ENCODE results near the gene PAQR7. TPM values are rescaled to one million over a fixed set of nuclear protein-coding genes. Genes with fewer than 3 reads are reported as not detected.

The PAQR7 gene
- total RNA-seq, 1 donor from 2014 or later, result 12.6 TPM

DNA sequence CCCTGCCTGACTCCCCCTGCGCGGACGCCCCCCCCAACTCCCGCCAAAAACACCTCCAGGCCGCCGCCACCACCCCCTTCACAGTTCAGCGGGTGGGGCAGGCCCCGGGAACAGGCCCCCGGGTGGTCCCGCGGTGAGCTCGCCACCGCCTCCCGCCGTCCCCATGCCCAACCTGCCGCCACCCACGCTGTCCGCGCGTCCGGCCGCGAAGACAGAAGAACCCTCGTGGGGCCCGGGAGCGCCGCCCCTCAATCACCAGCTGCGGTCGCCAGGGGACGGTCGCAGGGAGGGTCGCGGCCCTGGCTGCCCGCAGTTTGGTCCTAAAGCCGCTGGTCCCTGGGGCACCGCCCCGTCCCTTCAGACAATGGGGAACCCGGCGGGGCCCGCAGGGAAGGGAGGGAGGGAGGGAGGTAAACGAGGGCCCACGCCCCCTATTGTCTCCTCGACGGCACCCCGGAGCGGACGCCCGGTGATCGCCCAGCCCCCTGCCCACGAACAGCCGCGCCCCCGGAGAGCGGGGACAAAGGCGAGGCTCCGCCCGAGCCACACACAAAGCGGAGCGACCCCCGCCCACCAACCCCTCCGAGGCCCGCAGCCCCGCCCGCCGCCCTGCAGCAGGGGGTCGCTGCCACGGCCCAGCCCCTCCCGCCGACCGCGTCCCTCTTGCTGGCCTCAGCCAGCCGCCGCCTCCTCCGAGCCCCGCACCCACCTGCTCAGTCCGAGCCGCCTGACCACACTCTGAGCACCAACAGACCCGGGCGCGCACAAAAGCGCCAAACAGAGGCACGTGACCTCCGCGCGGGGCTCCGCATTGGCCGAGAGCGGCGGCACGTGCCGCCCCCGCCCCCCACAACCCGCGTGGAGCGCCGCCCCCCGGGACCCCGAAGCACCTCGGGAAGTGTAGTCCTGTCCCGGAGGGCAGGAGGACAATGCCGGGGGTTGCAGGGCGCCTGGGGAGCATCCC lies 30.5 kb upstream of the PAQR7 start, which contains the start of gene STMN1:
Gene STMN1, minus strand, starts transcription at position 740 of the 964 bp plus-strand sequence. CDS start 1,743 bp downstream, outside the sequence.
- Histone ChIP-seq H3K27me3 (ENCODE audit: control insufficient read depth, insufficient read depth, low read length) (no peaks in the 10 kb centered on the region), H3K4me3 (ENCODE audit: low read depth, low read length) (peak within 1 kb of the TSS; percentile 63), H3K36me3 (ENCODE audit: control insufficient read depth, insufficient read depth, low read length) (no peaks in the 10 kb centered on the region)
- TF ChIP-seq, protein P1, sequence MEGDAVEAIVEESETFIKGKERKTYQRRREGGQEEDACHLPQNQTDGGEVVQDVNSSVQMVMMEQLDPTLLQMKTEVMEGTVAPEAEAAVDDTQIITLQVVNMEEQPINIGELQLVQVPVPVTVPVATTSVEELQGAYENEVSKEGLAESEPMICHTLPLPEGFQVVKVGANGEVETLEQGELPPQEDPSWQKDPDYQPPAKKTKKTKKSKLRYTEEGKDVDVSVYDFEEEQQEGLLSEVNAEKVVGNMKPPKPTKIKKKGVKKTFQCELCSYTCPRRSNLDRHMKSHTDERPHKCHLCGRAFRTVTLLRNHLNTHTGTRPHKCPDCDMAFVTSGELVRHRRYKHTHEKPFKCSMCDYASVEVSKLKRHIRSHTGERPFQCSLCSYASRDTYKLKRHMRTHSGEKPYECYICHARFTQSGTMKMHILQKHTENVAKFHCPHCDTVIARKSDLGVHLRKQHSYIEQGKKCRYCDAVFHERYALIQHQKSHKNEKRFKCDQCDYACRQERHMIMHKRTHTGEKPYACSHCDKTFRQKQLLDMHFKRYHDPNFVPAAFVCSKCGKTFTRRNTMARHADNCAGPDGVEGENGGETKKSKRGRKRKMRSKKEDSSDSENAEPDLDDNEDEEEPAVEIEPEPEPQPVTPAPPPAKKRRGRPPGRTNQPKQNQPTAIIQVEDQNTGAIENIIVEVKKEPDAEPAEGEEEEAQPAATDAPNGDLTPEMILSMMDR (IDR thresholded peaks at IDR 0.05; ENCODE audit: insufficient read depth, low read length, severe bottlenecking), result no peak
- FAIRE-seq, result no peak
- DNase-seq (ENCODE audit: low read depth), result peak; percentile 41

DNA sequence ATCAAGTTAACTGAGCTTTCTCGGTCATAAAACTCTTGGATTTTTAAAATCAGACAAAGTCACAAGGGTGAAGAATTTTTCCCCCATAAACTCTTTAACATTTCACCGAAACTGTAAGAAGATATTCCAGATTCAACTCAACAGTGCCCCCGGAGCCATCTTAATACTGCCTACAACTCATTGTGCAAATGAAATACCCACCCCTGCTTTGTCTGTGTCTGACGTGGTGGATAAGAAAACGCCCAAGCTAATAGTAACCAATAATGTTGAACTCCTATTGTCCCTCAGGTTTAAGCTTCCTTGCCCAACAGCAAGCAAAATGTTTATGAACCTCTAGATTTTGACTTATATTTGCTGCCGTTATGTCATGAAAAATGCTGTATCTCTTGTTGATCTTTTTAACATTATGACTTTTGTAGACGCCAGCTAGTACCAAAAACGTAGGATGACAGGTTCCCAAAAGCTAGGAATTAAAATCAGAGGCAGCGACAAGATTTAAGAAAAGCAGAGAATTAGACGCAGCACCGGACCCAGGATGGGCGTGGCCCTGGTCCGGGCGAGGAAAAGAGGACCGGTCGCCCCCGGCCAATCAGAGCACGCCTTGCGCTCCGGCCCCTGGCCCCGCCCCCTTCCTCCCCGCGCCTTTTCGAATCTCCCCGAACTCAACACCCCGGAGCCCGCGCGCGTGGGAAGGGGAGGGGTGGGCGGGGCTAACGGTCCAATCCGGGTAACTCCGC lies 29.6 kb upstream of the PAQR7 start:
- Histone ChIP-seq H3K4me3 (ENCODE audit: low read depth, low read length) (peak overlapping the region; percentile 63), H3K36me3 (ENCODE audit: control insufficient read depth, insufficient read depth, low read length) (no peaks in the 10 kb centered on the region), H3K27me3 (ENCODE audit: control insufficient read depth, insufficient read depth, low read length) (no peaks in the 10 kb centered on the region)
- peak; percentile 79 for DNase-seq (ENCODE audit: low read depth)
- TF ChIP-seq, protein P1 (IDR thresholded peaks at IDR 0.05; ENCODE audit: insufficient read depth, low read length, severe bottlenecking), result no peak
- FAIRE-seq, result no peak

DNA sequence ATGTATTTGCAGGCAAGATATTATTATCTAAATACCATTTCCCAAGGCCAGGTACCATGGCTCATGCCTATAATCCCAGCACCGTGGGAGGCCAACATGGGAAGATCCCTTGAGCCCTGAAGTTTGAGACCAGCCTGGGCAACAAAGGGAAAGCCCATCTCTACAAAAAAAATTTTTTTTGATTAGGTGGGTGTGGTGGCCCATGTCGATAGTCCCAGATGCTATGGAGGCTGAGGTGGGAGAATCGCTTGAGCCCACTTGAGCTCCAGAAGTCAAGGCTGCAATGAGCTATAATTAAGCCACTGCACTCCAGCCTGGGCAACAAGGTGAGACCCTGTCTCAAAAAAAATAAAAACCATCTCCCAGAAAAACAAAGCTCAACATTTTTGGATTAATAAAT lies 28.5 kb upstream of the PAQR7 start:
- TF ChIP-seq, protein P1 (IDR thresholded peaks at IDR 0.05; ENCODE audit: insufficient read depth, low read length, severe bottlenecking), result no peak
- no peak for DNase-seq (ENCODE audit: low read depth)
- no peaks in the 10 kb centered on the region for H3K27me3 ChIP-seq (ENCODE audit: control insufficient read depth, insufficient read depth, low read length)
- no peak for FAIRE-seq
- no peaks in the 10 kb centered on the region for H3K36me3 ChIP-seq (ENCODE audit: control insufficient read depth, insufficient read depth, low read length)
- no peak overlapping the region for H3K4me3 ChIP-seq (ENCODE audit: low read depth, low read length)

DNA sequence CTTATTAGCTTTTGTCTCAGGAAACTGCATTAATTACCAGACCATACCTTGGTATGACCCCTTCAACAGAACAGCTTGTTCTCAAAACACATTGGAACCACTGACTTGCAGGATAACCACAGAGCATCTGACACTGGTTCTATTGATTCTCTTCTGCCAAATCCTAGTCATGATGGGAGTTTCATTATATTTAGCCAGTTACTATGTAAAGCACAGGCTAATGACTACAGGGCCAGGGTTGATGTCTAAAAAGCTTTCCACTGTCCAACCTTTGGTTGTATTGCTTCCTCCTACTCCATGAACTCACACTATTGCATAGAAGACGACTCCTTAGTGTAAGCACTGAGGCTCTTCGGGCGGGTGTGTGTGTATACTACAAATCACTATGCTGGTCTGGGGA lies 27.0 kb upstream of the PAQR7 start:
- FAIRE-seq (no peak), DNase-seq (ENCODE audit: low read depth) (no peak)
- no peak overlapping the region for H3K4me3 ChIP-seq (ENCODE audit: low read depth, low read length)
- TF ChIP-seq, protein P1 (IDR thresholded peaks at IDR 0.05; ENCODE audit: insufficient read depth, low read length, severe bottlenecking), result no peak
- H3K36me3 ChIP-seq (ENCODE audit: control insufficient read depth, insufficient read depth, low read length), result no peaks in the 10 kb centered on the region
- no peaks in the 10 kb centered on the region for H3K27me3 ChIP-seq (ENCODE audit: control insufficient read depth, insufficient read depth, low read length)

DNA sequence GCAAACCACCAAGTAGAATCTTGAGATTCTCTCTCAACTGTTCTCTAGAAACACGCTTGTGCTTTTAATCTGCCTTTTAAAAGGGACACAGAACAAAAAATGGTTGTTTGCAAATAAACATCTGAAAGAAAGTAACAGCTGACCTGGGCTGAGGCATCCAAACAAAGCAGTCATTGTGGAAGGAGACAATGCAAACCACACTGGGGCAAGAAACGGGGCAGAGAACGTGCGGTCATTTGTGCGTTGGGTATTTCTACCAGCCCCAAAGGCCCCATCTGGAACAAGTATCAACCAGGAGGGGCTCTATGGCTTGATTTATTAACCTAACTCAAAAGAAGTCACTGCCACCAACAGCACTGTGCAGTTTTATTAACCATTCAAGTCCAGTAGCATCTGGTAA lies 24.7 kb upstream of the PAQR7 start:
- no peaks in the 10 kb centered on the region for H3K36me3 ChIP-seq (ENCODE audit: control insufficient read depth, insufficient read depth, low read length)
- TF ChIP-seq, protein P1 (IDR thresholded peaks at IDR 0.05; ENCODE audit: insufficient read depth, low read length, severe bottlenecking), result no peak
- no peak for FAIRE-seq
- H3K4me3 ChIP-seq (ENCODE audit: low read depth, low read length), result no peak overlapping the region
- H3K27me3 ChIP-seq (ENCODE audit: control insufficient read depth, insufficient read depth, low read length), result no peaks in the 10 kb centered on the region
- DNase-seq (ENCODE audit: low read depth), result no peak
